ENCODE measurements around the gene ATP5F1B. TPM values are rescaled to one million over a fixed set of nuclear protein-coding genes. Genes with fewer than 3 reads are reported as not detected.

The ATP5F1B gene
- total RNA-seq, 1 donor from 2014 or later, result 344 TPM

Other genes starting within 250 kb of the ATP5F1B start
- gene TIMELESS, start 196.6 kb downstream of the ATP5F1B start, total RNA-seq, result 8.6 TPM
- gene MIP, start 191.3 kb downstream of the ATP5F1B start, total RNA-seq, result 0.60 TPM
- gene SPRYD4, start 177.4 kb downstream of the ATP5F1B start, total RNA-seq, result 9.4 TPM
- gene GLS2, start 157.8 kb downstream of the ATP5F1B start, total RNA-seq, result 251 TPM
- 6.6 TPM for gene RBMS2, start 124.2 kb downstream of the ATP5F1B start, total RNA-seq
- gene BAZ2A, start 15.7 kb downstream of the ATP5F1B start, total RNA-seq, result 32.2 TPM
- gene PTGES3, start 42.3 kb upstream of the ATP5F1B start, total RNA-seq, result 72.1 TPM
- 223 TPM for gene NACA, start 79.3 kb upstream of the ATP5F1B start, total RNA-seq
- 4.9 TPM for gene PRIM1, start 106.3 kb upstream of the ATP5F1B start, total RNA-seq
- gene HSD17B6, start 117.3 kb upstream of the ATP5F1B start, total RNA-seq, result 554 TPM